AG04450 (cell line): ENCODE results near the gene ZNF275. TPM values are rescaled to one million over a fixed set of nuclear protein-coding genes. Genes with fewer than 3 reads are reported as not detected.
"Not testable (repeated sequence)": the region's sequence is repeated elsewhere in the genome, so short reads cannot be mapped to it uniquely, and the experiment has no call there.

Source experiments
- CTCF ChIA-PET: fragments of 300-600, 350-600 bp; formaldehyde crosslinking; extraction: SDS; loops from one replicate; lab custom pipeline; 2022; ENCODE audit warnings: antibody characterized with exemption, inconsistent platforms; lab: Charles Lee
- POLR2A ChIA-PET: fragments of 350-600 bp; formaldehyde crosslinking; extraction: SDS; loops from one replicate; lab custom pipeline; 2021; ENCODE audit warnings: antibody characterized with exemption, inconsistent platforms; lab: Yijun Ruan, JAX
- DNase-seq: peaks from one replicate; pipeline ENCODE4 v3.0.0-alpha.2; 2011; ENCODE audit warnings: low read depth, low spot score
- H3K27ac ChIP-seq: one replicate; pipeline ENCODE4 v1.5.1; 2012; ENCODE audit warnings: low read depth, low read length, control low read depth
- H3K27me3 ChIP-seq: one replicate; pipeline ENCODE4 v1.6.0; 2012; ENCODE audit warnings: low read length; ENCODE audit not compliant: control insufficient read depth, insufficient read depth
- H3K4me3 ChIP-seq: 2 replicates; pipeline ENCODE4 v1.5.1; 2011; ENCODE audit warnings: mild to moderate bottlenecking, low read depth, low read length, control low read depth
- H3K9me3 ChIP-seq: 2 replicates; pipeline ENCODE4 v1.5.1; 2012; ENCODE audit warnings: low read length; ENCODE audit not compliant: control insufficient read depth, insufficient read depth
- polyA plus RNA-seq: library from polyadenylated mRNA; depleted of rRNA; stranded (reverse); fragments of >200 nt; gene quantifications from 2 replicates; pipeline ENCODE4 v1.2.3, GENCODE V29; 2011
- TF ChIP-seq, protein P1 (sequence below): IDR thresholded peaks from 2 replicates; pipeline ENCODE4 v1.5.1; 2011; ENCODE audit warnings: low read depth, low read length, control low read depth, inconsistent platforms

The ZNF275 gene
- polyA plus RNA-seq, 1 experiment, result 15.0 TPM

DNA sequence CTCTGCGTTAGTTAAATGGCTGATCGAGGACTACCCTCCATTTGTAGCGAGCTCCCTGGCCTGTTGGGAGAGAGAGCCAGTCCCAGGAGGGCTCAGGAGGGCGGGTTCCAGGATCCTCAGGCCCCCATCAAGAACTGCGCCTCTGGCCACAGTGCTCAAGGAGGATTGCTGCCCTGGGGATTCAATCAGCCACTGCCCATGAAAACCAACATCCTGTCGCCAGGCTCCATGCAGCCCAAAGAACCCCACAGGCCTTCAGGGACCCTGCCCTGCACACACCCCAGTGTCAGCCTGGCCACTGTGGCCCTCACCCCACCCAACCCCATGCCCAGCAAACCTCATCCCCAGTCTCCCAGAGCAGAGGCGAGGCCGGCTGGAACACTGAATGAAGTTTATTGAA, 16.6 kb upstream of the ZNF275 start:
- ChIA-PET CTCF (no interaction called here), POLR2A (no interaction called here)
- TF ChIP-seq, protein P1, sequence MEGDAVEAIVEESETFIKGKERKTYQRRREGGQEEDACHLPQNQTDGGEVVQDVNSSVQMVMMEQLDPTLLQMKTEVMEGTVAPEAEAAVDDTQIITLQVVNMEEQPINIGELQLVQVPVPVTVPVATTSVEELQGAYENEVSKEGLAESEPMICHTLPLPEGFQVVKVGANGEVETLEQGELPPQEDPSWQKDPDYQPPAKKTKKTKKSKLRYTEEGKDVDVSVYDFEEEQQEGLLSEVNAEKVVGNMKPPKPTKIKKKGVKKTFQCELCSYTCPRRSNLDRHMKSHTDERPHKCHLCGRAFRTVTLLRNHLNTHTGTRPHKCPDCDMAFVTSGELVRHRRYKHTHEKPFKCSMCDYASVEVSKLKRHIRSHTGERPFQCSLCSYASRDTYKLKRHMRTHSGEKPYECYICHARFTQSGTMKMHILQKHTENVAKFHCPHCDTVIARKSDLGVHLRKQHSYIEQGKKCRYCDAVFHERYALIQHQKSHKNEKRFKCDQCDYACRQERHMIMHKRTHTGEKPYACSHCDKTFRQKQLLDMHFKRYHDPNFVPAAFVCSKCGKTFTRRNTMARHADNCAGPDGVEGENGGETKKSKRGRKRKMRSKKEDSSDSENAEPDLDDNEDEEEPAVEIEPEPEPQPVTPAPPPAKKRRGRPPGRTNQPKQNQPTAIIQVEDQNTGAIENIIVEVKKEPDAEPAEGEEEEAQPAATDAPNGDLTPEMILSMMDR, result no peak
- H3K9me3 ChIP-seq, result no peaks in the 10 kb centered on the region
- H3K4me3 ChIP-seq, result no peak overlapping the region
- DNase-seq, result no peak
- peaks cover 7% of the 10 kb centered on the region for H3K27me3 ChIP-seq
- H3K27ac ChIP-seq, result no peak overlapping the region

- H3K4me3 ChIP-seq, result no peak overlapping the region
- H3K9me3 ChIP-seq, result no peaks in the 10 kb centered on the region
- peaks cover 7% of the 10 kb centered on the region for H3K27me3 ChIP-seq
- ChIA-PET CTCF (no interaction called here), POLR2A (no interaction called here)
- H3K27ac ChIP-seq, result no peak overlapping the region
- TF ChIP-seq, protein P1, result no peak
- DNase-seq, result no peak
These were observed 15.8 kb upstream of the ZNF275 start for GRCh38 chrX:153317996-153318722.

DNA sequence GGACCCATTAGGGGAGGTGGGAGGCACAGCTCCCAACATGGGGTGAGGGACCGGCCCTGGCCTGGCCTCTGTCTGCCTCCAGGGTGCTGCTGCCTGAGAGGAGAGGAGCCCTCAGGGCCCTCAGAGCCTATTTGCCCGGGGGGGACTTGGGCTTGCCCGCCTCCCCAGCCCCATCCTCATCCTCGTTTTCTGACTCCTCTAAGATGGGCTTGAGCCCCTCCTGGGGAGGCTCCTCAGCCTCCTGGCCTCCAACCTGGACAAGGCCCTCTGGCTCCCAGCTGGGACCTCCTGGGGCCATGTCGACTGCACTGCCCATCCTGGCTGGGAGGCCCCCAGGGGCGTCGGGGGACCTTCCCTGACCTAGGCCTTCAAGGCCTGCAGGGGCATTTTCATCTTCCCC, 15.1 kb upstream of the ZNF275 start:
- Histone ChIP-seq H3K27ac (no peak overlapping the region), H3K4me3 (no peak overlapping the region), H3K9me3 (no peaks in the 10 kb centered on the region), H3K27me3 (peaks cover 7% of the 10 kb centered on the region)
- ChIA-PET CTCF (no interaction called here), POLR2A (no interaction called here)
- TF ChIP-seq, protein P1, result no peak
- no peak for DNase-seq

DNA sequence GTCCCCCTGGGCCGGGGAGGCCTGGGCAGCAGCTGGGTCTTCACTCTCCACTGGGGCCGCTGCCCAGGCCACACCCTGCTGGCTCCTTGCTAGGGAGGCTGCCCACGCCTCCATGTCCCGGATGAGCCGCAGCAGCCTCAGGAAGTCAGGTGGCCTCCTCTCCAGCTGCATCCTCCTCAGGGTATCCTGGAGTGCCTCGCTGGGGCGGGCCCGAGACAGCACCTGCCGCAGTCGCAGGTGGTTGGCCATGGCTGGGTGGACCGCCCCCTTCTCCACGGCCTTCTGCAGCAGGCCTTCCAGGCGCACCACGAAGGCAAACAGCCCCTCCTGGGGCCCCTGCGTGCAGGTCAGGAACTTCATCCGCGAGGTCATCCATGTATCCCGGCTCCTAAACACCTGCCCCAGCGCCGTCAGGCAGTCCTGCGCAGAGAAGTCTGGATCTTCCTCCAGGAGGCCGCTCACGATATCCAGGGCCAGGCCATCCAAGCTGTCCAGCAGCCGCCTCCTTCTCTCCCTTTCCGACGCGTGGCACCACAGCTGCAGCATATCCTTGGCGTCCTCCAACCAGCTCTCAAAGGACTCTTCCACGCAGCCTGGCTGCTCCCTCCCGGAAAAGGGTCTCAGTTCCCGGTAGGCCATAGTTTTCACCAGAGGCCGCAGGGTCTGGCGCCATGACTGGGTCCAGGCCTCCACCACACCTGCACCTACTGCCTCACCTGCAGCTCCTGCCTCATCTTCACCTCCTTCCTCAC, 14.5 kb upstream of the ZNF275 start:
- Histone ChIP-seq H3K9me3 (no peaks in the 10 kb centered on the region), H3K4me3 (no peak overlapping the region), H3K27ac (no peak overlapping the region), H3K27me3 (peaks cover 7% of the 10 kb centered on the region)
- DNase-seq, result no peak
- ChIA-PET POLR2A (no interaction called here), CTCF (no interaction called here)
- TF ChIP-seq, protein P1, result no peak

- H3K9me3 ChIP-seq, DNase-seq, CTCF ChIA-PET, POLR2A ChIA-PET, H3K27me3 ChIP-seq, H3K4me3 ChIP-seq, H3K27ac ChIP-seq: not testable (repeated sequence)
These were observed 13.9 kb upstream of the ZNF275 start for GRCh38 chrX:153320047-153320443.
